Measurements from ENCODE around the gene HCAR2.

- TF ChIP-seq SETDB1 (CRISPR knock-in tag; IDR thresholded peaks at IDR 0.05; ENCODE audit: borderline replicate concordance) (no peak), CTCF (CRISPR knock-in tag; IDR thresholded peaks at IDR 0.05) (no peak), RAD21 (CRISPR knock-in tag; IDR thresholded peaks at IDR 0.05) (no peak), ZBTB7A (CRISPR knock-in tag; IDR thresholded peaks at IDR 0.05) (no peak), CREB1 (IDR thresholded peaks at IDR 0.05) (no peak), CREB1 (CRISPR knock-in tag; IDR thresholded peaks at IDR 0.05) (no peak), ZBTB49 (CRISPR knock-in tag; IDR thresholded peaks at IDR 0.05; ENCODE audit: borderline replicate concordance) (no peak), HNRNPK (IDR thresholded peaks at IDR 0.05; ENCODE audit: low read depth, low read length, poor library complexity, severe bottlenecking) (no peak), EED (CRISPR knock-in tag; IDR thresholded peaks at IDR 0.05) (no peak), FOXK2 (IDR thresholded peaks at IDR 0.05) (no peak), PBX3 (CRISPR knock-in tag; IDR thresholded peaks at IDR 0.05; ENCODE audit: borderline replicate concordance) (no peak)
Measured at GRCh38 chr12:122681814-122682213, 21.3 kb downstream of the HCAR2 start.
